BLaER1 (cell line): ENCODE data around the gene TOR1AIP1.
"Not testable (repeated sequence)": the region's sequence is repeated elsewhere in the genome, so short reads cannot be mapped to it uniquely, and the experiment has no call there.

Experiments
- H3K27ac ChIP-seq: shearing (Covaris generic); formaldehyde crosslinking; 2 replicates; pipeline ENCODE4 v1.8.1; 2022
- H3K27me3 ChIP-seq: shearing (Covaris generic); formaldehyde crosslinking; 2 replicates; pipeline ENCODE4 v1.8.1; 2022
- H3K36me3 ChIP-seq: shearing (Covaris generic); formaldehyde crosslinking; 2 replicates; pipeline ENCODE4 v1.8.1; 2022
- H3K4me1 ChIP-seq: shearing (Covaris generic); formaldehyde crosslinking; 2 replicates; pipeline ENCODE4 v1.8.1; 2022
- H3K4me2 ChIP-seq: shearing (Covaris generic); formaldehyde crosslinking; 2 replicates; pipeline ENCODE4 v1.8.1; 2022
- H3K4me3 ChIP-seq: shearing (Covaris generic); formaldehyde crosslinking; 2 replicates; pipeline ENCODE4 v1.8.1; 2022
- H3K9ac ChIP-seq: shearing (Covaris generic); formaldehyde crosslinking; 2 replicates; pipeline ENCODE4 v1.8.1; 2022
- H3K9me3 ChIP-seq: shearing (Covaris generic); formaldehyde crosslinking; 2 replicates; pipeline ENCODE4 v1.8.1; 2022
- H4K20me1 ChIP-seq: shearing (Covaris generic); formaldehyde crosslinking; 2 replicates; pipeline ENCODE4 v1.8.1; 2022
- Cebpa-rat ChIP-seq: shearing (Covaris generic); IDR thresholded peaks from 2 replicates; pipeline ENCODE4 v1.8.1; 2022

TOR1AIP1 gene, protein sequence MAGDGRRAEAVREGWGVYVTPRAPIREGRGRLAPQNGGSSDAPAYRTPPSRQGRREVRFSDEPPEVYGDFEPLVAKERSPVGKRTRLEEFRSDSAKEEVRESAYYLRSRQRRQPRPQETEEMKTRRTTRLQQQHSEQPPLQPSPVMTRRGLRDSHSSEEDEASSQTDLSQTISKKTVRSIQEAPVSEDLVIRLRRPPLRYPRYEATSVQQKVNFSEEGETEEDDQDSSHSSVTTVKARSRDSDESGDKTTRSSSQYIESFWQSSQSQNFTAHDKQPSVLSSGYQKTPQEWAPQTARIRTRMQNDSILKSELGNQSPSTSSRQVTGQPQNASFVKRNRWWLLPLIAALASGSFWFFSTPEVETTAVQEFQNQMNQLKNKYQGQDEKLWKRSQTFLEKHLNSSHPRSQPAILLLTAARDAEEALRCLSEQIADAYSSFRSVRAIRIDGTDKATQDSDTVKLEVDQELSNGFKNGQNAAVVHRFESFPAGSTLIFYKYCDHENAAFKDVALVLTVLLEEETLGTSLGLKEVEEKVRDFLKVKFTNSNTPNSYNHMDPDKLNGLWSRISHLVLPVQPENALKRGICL

GRCh38 chr1:179882253-179883039 lies at the start of gene TOR1AIP1:
TSS of gene TOR1AIP1 (plus strand) at chr1:179882285. CDS start at chr1:179882503, 218 bp downstream.
- H3K9ac ChIP-seq = peak within 1 kb of the TSS; percentile 93
- peak within 1 kb of the TSS; percentile 88 for H3K4me2 ChIP-seq
- no peaks in the 10 kb centered on the region for H3K9me3 ChIP-seq
- peaks cover 18% of the 10 kb centered on the region; the same call in 1 of the 2 replicates for H3K36me3 ChIP-seq
- H3K27me3 ChIP-seq = no peaks in the 10 kb centered on the region
- peak within 1 kb of the TSS; percentile 93 for H3K4me3 ChIP-seq
- peaks cover 39% of the 10 kb centered on the region for H3K4me1 ChIP-seq
- 0 out of 2 replicates have a peak, but pooled peaks cover 6% of the 10 kb centered on the region for H4K20me1 ChIP-seq
- H3K27ac ChIP-seq = peak within 1 kb of the TSS; percentile 97
- no peak for TF ChIP-seq Cebpa-rat

GRCh38 chr1:179836686-179837445 lies 45.2 kb upstream of the TOR1AIP1 start:
- H3K36me3 ChIP-seq = peaks cover 28% of the 10 kb centered on the region
- H3K4me1 ChIP-seq, H3K4me3 ChIP-seq, H3K27me3 ChIP-seq, H3K27ac ChIP-seq, H4K20me1 ChIP-seq, H3K9me3 ChIP-seq, H3K4me2 ChIP-seq, H3K9ac ChIP-seq: not testable (repeated sequence)

GRCh38 chr1:179840107-179840506 lies 42.0 kb upstream of the TOR1AIP1 start:
- TF ChIP-seq Cebpa-rat = no peak
- no peak overlapping the region for H3K4me2 ChIP-seq
- no peaks in the 10 kb centered on the region for H4K20me1 ChIP-seq
- no peak overlapping the region for H3K9ac ChIP-seq
- H3K27ac ChIP-seq = no peak overlapping the region
- 0 out of 2 replicates have a peak, but pooled peaks cover 8% of the 10 kb centered on the region for H3K9me3 ChIP-seq
- no peaks in the 10 kb centered on the region for H3K4me1 ChIP-seq
- no peak overlapping the region for H3K4me3 ChIP-seq
- peaks cover 48% of the 10 kb centered on the region for H3K36me3 ChIP-seq
- no peaks in the 10 kb centered on the region for H3K27me3 ChIP-seq

- TF ChIP-seq Cebpa-rat = no peak
These were observed 33.9 kb upstream of the TOR1AIP1 start for GRCh38 chr1:179848233-179848632.

DNA sequence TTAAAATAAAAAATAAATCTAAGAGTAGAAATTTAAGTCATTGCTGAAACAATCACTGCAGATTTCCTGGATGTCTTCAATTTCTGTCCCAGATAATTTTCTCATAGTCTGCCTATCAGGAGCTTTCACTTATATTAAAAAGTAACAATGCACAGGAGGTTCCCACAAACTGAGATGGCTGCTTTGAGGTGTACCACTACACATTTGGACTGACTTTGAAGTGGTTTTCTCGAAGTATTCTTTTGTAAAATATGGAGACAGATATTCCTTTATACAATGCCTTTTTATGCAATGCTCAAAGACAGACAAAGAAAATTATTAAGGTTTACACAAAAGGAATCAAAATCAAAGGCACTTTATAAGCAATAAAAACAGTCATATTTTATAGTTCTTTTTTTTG lies 29.0 kb upstream of the TOR1AIP1 start:
- Histone ChIP-seq H3K27me3 (no peaks in the 10 kb centered on the region), H3K9ac (no peak overlapping the region), H3K36me3 (peaks cover 77% of the 10 kb centered on the region)

More at GRCh38 chr1:179848233-179848632, 33.9 kb upstream of the TOR1AIP1 start:
- H3K9ac ChIP-seq = no peak overlapping the region
- H3K36me3 ChIP-seq = peaks cover 80% of the 10 kb centered on the region
- peaks cover 10% of the 10 kb centered on the region; the same call in 1 of the 2 replicates for H3K4me1 ChIP-seq
- no peaks in the 10 kb centered on the region for H3K27me3 ChIP-seq
- H3K27ac ChIP-seq = no peak overlapping the region
- no peaks in the 10 kb centered on the region for H3K9me3 ChIP-seq
- H4K20me1 ChIP-seq = no peaks in the 10 kb centered on the region
- no peak overlapping the region for H3K4me3 ChIP-seq
- no peak overlapping the region for H3K4me2 ChIP-seq

DNA sequence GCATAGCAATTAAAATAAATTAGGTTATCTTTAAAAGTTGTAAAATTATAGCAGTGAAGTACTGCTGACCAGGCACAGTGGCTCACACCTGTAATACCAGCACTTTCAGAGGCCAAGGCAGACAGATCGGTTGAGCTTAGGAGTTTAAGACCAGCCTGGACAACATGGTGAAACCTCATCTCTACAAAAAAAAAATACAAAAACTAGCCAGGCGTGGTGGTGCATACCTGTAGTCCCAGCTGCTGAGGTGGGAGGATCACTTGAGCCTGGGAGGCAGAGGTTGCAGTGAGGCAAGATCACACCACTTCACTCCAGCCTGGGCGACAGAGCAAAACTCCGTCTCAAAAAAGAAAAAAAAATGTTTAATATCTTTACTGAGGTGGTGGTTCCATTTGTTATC lies 26.3 kb upstream of the TOR1AIP1 start:
- H3K27me3 ChIP-seq, H3K27ac ChIP-seq, H3K4me1 ChIP-seq, H3K9ac ChIP-seq, H3K4me3 ChIP-seq, H3K4me2 ChIP-seq, H3K9me3 ChIP-seq: not testable (repeated sequence)
- H3K36me3 ChIP-seq = peaks cover 68% of the 10 kb centered on the region
- peaks cover 21% of the 10 kb centered on the region for H4K20me1 ChIP-seq

More for the DNA sequence above, 29.0 kb upstream of the TOR1AIP1 start:
- Histone ChIP-seq H3K4me1 (peaks cover 10% of the 10 kb centered on the region; the same call in 1 of the 2 replicates), H3K4me3 (no peak overlapping the region), H3K4me2 (no peak overlapping the region), H3K27ac (no peak overlapping the region), H3K9me3 (no peaks in the 10 kb centered on the region), H4K20me1 (no peaks in the 10 kb centered on the region)
- no peak for TF ChIP-seq Cebpa-rat

DNA sequence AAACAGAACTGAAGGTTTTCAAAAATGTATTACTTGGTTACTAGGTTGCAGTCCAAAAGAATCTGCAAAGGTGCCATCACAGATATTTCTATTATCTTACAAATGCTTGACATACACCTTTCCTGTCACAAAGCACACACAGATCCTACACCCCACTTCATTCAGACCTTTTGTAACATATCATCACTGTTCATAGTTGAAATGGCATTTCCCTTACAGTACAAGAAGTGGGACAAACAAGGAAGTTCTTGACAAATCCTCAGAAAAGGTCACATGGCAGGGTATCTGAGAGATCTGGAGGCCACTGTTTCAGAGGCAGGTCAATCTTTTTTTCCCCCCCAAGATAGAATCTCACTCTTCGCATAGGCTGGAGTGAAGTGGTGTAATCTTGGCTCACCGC lies 25.8 kb upstream of the TOR1AIP1 start:
- peaks cover 10% of the 10 kb centered on the region; the same call in 1 of the 2 replicates for H3K4me1 ChIP-seq
- no peaks in the 10 kb centered on the region for H3K9me3 ChIP-seq
- no peak overlapping the region for H3K27ac ChIP-seq
- H4K20me1 ChIP-seq = peaks cover 21% of the 10 kb centered on the region
- no peaks in the 10 kb centered on the region for H3K27me3 ChIP-seq
- H3K36me3 ChIP-seq = peaks cover 65% of the 10 kb centered on the region
- no peak for TF ChIP-seq Cebpa-rat
- no peak overlapping the region for H3K4me3 ChIP-seq
- no peak overlapping the region for H3K9ac ChIP-seq
- no peak overlapping the region for H3K4me2 ChIP-seq

DNA sequence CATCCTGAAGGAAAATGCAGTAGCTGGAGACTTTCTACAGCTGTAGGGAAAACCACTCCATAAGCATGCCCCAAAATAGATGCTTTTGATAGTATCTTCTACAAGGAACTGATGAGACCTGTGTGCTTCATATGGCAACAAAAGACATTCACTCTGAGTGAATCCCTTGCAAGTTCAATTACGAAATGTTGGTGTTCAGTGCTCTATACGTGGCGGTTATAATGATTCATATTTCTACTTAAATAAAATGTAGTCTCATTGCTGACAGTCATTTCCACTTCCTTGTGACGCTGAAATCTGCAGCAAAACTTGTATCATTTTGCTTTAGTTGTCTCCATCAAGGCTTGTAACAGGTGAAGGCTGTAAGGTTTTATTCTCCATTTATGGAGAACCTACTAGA lies 25.1 kb upstream of the TOR1AIP1 start:
- H3K4me1 ChIP-seq = peaks cover 7% of the 10 kb centered on the region; the same call in 1 of the 2 replicates
- H3K4me2 ChIP-seq = no peak overlapping the region
- TF ChIP-seq Cebpa-rat = no peak
- no peaks in the 10 kb centered on the region for H3K27me3 ChIP-seq
- peaks cover 21% of the 10 kb centered on the region for H4K20me1 ChIP-seq
- no peaks in the 10 kb centered on the region for H3K9me3 ChIP-seq
- no peak overlapping the region for H3K9ac ChIP-seq
- H3K27ac ChIP-seq = no peak overlapping the region
- H3K4me3 ChIP-seq = no peak overlapping the region
- peaks cover 64% of the 10 kb centered on the region for H3K36me3 ChIP-seq

DNA sequence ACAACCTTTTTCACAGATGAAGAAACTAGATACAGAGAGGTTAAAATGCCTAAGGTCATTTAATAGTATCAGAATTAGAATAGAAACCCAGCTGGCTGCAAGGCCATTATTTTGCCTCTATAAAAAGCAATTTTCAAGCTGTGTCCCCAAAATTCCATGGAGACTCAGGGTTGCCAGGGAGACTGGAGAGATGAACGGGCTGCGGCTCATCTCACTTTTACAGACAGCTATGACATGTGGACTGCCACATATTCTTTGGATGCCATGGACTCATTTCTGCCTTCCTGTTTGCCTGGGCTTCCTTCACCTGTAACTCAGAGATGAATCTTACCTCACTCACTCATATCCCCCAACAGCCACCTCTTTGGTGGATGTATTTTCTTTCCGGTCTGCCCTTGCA lies 21.4 kb upstream of the TOR1AIP1 start:
- H3K27ac ChIP-seq = no peak overlapping the region
- no peaks in the 10 kb centered on the region for H3K27me3 ChIP-seq
- TF ChIP-seq Cebpa-rat = no peak
- H3K36me3 ChIP-seq = peaks cover 84% of the 10 kb centered on the region
- no peak overlapping the region for H3K9ac ChIP-seq
- H3K4me3 ChIP-seq = no peak overlapping the region
- peaks cover 42% of the 10 kb centered on the region for H4K20me1 ChIP-seq
- H3K4me2 ChIP-seq = no peak overlapping the region
- no peaks in the 10 kb centered on the region for H3K4me1 ChIP-seq
- no peaks in the 10 kb centered on the region for H3K9me3 ChIP-seq
